Aorta (tissue), 5 donors: ENCODE measurements around the gene PCDHGA2. TPM values are rescaled to one million over a fixed set of nuclear protein-coding genes. Genes with fewer than 3 reads are reported as not detected.
"Not testable (repeated sequence)": the region's sequence is repeated elsewhere in the genome, so short reads cannot be mapped to it uniquely, and the experiment has no call there.

Experiments used
- ATAC-seq: fragments of 200-7000 bp; cut with Tn5 transposase; one replicate; pipeline ENCODE4 v1.9.1; 2022; ENCODE audit warnings: moderate library complexity; ENCODE audit not compliant: low FRiP score
- DNase-seq, 2 donors: peaks; one replicate each; pipeline ENCODE4 v3.0.0-alpha.2; 2020
- H3K27ac ChIP-seq, 2 donors: one replicate each; pipeline ENCODE4 v1.5.1; 2013; ENCODE audit warnings: low read length in 2 of 2, mild to moderate bottlenecking in 2 of 2, moderate library complexity in 2 of 2, control low read depth in 1 of 2, inconsistent platforms in 1 of 2, low read depth in 1 of 2
- H3K27me3 ChIP-seq, 2 donors: one replicate each; pipeline ENCODE4 v1.6.1; 2013; ENCODE audit warnings: control low read depth in 1 of 2, low read length in 1 of 2, mild to moderate bottlenecking in 1 of 2, moderate library complexity in 1 of 2; ENCODE audit not compliant: insufficient read depth in 2 of 2, control insufficient read depth in 1 of 2
- H3K36me3 ChIP-seq, 2 donors: one replicate each; pipeline ENCODE4 v1.6.1; 2013; ENCODE audit warnings: control low read depth in 1 of 2, low read length in 1 of 2, mild to moderate bottlenecking in 1 of 2; ENCODE audit not compliant: insufficient read depth in 2 of 2, control insufficient read depth in 1 of 2
- H3K4me1 ChIP-seq, 2 donors: one replicate each; pipeline ENCODE4 v1.6.1; 2013; ENCODE audit warnings: low read length in 2 of 2, control low read depth in 1 of 2, mild to moderate bottlenecking in 1 of 2, moderate library complexity in 1 of 2; ENCODE audit not compliant: insufficient read depth in 2 of 2, control insufficient read depth in 1 of 2
- H3K4me3 ChIP-seq, 2 donors: one replicate each; pipeline ENCODE4 v1.5.1; 2013; ENCODE audit warnings: low read length in 2 of 2, control low read depth in 1 of 2, mild to moderate bottlenecking in 1 of 2
- H3K9me3 ChIP-seq: one replicate; pipeline ENCODE4 v1.6.1; 2013; ENCODE audit warnings: mild to moderate bottlenecking, low read length; ENCODE audit not compliant: control insufficient read depth
- WGBS, 2 donors: extraction: QIAGEN DNeasy Blood & Tissue Kit; methylation state at CpG; one replicate each; pipeline ENCODE4 v1.1.7; 2013; 5-methylcytosine and 5-hydroxymethylcytosine counted together
- intact Hi-C, 2 donors: fragments of 100-400 bp; cut with DNase I; formaldehyde crosslinking; loops; one replicate each; pipeline versions ENCODE4 v1.14.2 to v1.15.0; 2022
- polyA plus RNA-seq, 2 donors: library from polyadenylated mRNA; stranded (reverse); fragments of 200-250 nt; gene quantifications; one replicate each; pipeline ENCODE4 v1.2.3, GENCODE V29; 2013
- total RNA-seq, 2 donors: library from RNA; stranded (reverse); fragmentation: NEBNext Ultra II Directional; extraction: Animal tissue kit (Norgen Biotek cat#: 25700); gene quantifications; one replicate each; pipeline ENCODE4 v1.2.1, GENCODE V29; 2021
- donor health status: healthy with polysubstance abuse.
- donor health status: Bipolar disorder and iron deficiency.
- donor health status: DM: no; HTN: no; CAD: no.
- donor health status: DM: no; HTN: no; CAD: no.
- donor health status: DM: yes; HTN: yes; CAD: no.

PCDHGA2 gene
- total and polyA plus RNA-seq, 4 donors, result 0.75 to 10.6 (median 5.2) TPM

GRCh38 chr5:141369994-141370848 is 31.7 kb downstream of the PCDHGA2 start, which contains the start of gene PCDHGB3:
PCDHGB3 (plus strand) TSS chr5:141370242; CDS start chr5:141370395, 153 bp downstream.
- H3K36me3 ChIP-seq, result no peaks in the 10 kb centered on the region
- WGBS, 2 donors, result 14 to 17% methylated on average over 32 of the region's 32 CpGs
- peaks cover 45% of the 10 kb centered on the region for H3K9me3 ChIP-seq
- DNase-seq (no peak), ATAC-seq (no peak)
- H3K4me3 ChIP-seq, result no peak within 1 kb of the TSS
- H3K27ac ChIP-seq, result no peak within 1 kb of the TSS
- H3K4me1 ChIP-seq, result no peaks in the 10 kb centered on the region
- H3K27me3 ChIP-seq, result no peaks in the 10 kb centered on the region
- intact Hi-C loops, result loop anchor here in 1 of 2 donors (5.0 kb wide), 1 partner anchor 52 kb away; the partner anchor contains the start of gene PCDHGA11

GRCh38 chr5:141371572-141372475 is 33.3 kb downstream of the PCDHGA2 start:
- intact Hi-C loops, result loop anchor here in 1 of 2 donors (5.0 kb wide), 1 partner anchor 50 kb away; the partner anchor contains the start of gene PCDHGA11

GRCh38 chr5:141373673-141374317 is 35.2 kb downstream of the PCDHGA2 start, which contains the start of gene PCDHGA6:
PCDHGA6 (plus strand) TSS chr5:141373891; CDS start chr5:141374084, 193 bp downstream.
- Histone ChIP-seq H3K4me3 (no peak within 1 kb of the TSS), H3K36me3 (no peaks in the 10 kb centered on the region), H3K27me3 (no peaks in the 10 kb centered on the region), H3K27ac (no peak within 1 kb of the TSS), H3K9me3 (peaks cover 45% of the 10 kb centered on the region), H3K4me1 (no peaks in the 10 kb centered on the region)
- ATAC-seq (no peak), DNase-seq (peak in 1 of 2 donors; percentile 66)
- intact Hi-C loops, result loop anchor here in 1 of 2 donors (5.0 kb wide), 1 partner anchor 49 kb away; the partner anchor contains the start of gene PCDHGA11
- WGBS, 2 donors, result 12 to 13% methylated on average over 27 of the region's 27 CpGs

More at GRCh38 chr5:141371572-141372475, 33.3 kb downstream of the PCDHGA2 start:
- H3K36me3 ChIP-seq, result no peaks in the 10 kb centered on the region
- H3K9me3 ChIP-seq, result peaks cover 44% of the 10 kb centered on the region
- no peak for ATAC-seq
- DNase-seq, result no peak
- no peaks in the 10 kb centered on the region for H3K27me3 ChIP-seq
- H3K4me1 ChIP-seq, result no peaks in the 10 kb centered on the region
- WGBS, 2 donors, result 23 to 28% methylated on average over 69 of the region's 69 CpGs
- H3K4me3 ChIP-seq, result no peak overlapping the region
- no peak overlapping the region for H3K27ac ChIP-seq

GRCh38 chr5:141374627-141375026 is 36.1 kb downstream of the PCDHGA2 start:
- WGBS, 2 donors, result 48 to 50% methylated on average over 14 of the region's 14 CpGs
- peaks cover 45% of the 10 kb centered on the region for H3K9me3 ChIP-seq
- no peaks in the 10 kb centered on the region for H3K27me3 ChIP-seq
- intact Hi-C loops, result loop anchor here in 1 of 2 donors (5.0 kb wide), 1 partner anchor 48 kb away; the partner anchor contains the start of gene PCDHGA11
- H3K27ac ChIP-seq, result no peak overlapping the region
- H3K4me1 ChIP-seq, result no peaks in the 10 kb centered on the region
- ATAC-seq, result no peak
- DNase-seq, result no peak
- no peaks in the 10 kb centered on the region for H3K36me3 ChIP-seq
- H3K4me3 ChIP-seq, result no peak overlapping the region

- H3K4me3 ChIP-seq, intact Hi-C loops, H3K27me3 ChIP-seq, H3K27ac ChIP-seq, H3K4me1 ChIP-seq, H3K36me3 ChIP-seq, ATAC-seq: not testable (repeated sequence)
- 28 to 46% methylated on average over 28 to 43 of the region's 48 CpGs for WGBS, 2 donors
- peaks cover 39% of the 10 kb centered on the region for H3K9me3 ChIP-seq
- DNase-seq, result peak in 1 of 2 donors; percentile 61
Measured at GRCh38 chr5:141375444-141376155, 37.0 kb downstream of the PCDHGA2 start.

- Histone ChIP-seq H3K4me3 (no peak within 1 kb of the TSS), H3K4me1 (no peaks in the 10 kb centered on the region), H3K27ac (no peak within 1 kb of the TSS), H3K27me3 (no peaks in the 10 kb centered on the region), H3K36me3 (no peaks in the 10 kb centered on the region), H3K9me3 (peaks cover 20% of the 10 kb centered on the region)
- DNase-seq, result peak in 1 of 2 donors; percentile 58
- 13 to 14% methylated on average over 37 of the region's 37 CpGs for WGBS, 2 donors
- no peak for ATAC-seq
- intact Hi-C loops, result no loop called here
Measured at GRCh38 chr5:141382469-141383294, 44.1 kb downstream of the PCDHGA2 start, which contains the start of gene PCDHGA7. PCDHGA7 (plus strand) TSS chr5:141382742; CDS start chr5:141382900, 158 bp downstream.

GRCh38 chr5:141383345-141383744 is 44.8 kb downstream of the PCDHGA2 start:
- Histone ChIP-seq H3K27me3 (no peaks in the 10 kb centered on the region), H3K4me1 (no peaks in the 10 kb centered on the region), H3K27ac (no peak overlapping the region), H3K4me3 (no peak overlapping the region), H3K36me3 (no peaks in the 10 kb centered on the region), H3K9me3 (peaks cover 20% of the 10 kb centered on the region)
- peak in 1 of 2 donors; percentile 43 for DNase-seq
- WGBS, 2 donors, result 27 to 37% methylated on average over 21 of the region's 21 CpGs
- no peak for ATAC-seq
- intact Hi-C loops, result no loop called here
